Mesothelial cell of epicardium (in vitro differentiated cells): Measurements from ENCODE around the gene LGALS4. TPM values are rescaled to one million over a fixed set of nuclear protein-coding genes. Genes with fewer than 3 reads are reported as not detected.

Experiments used
- DNase-seq, 2 experiments: peaks; one replicate each; pipeline ENCODE4 v3.0.0; 2021; ENCODE audit warnings: low spot score in 2 of 2; ENCODE audit not compliant: unreplicated experiment in 2 of 2
- H3K27ac Mint-ChIP-seq: 2 replicates; pipeline ENCODE4 v1.8.0; 2021; ENCODE audit warnings: mixed read lengths
- H3K27me3 Mint-ChIP-seq: 2 replicates; pipeline ENCODE4 v1.8.0; 2021; ENCODE audit warnings: low read depth, mixed read lengths
- H3K36me3 Mint-ChIP-seq: 2 replicates; pipeline ENCODE4 v1.8.0; 2021; ENCODE audit warnings: mixed read lengths
- H3K4me1 Mint-ChIP-seq: 2 replicates; pipeline ENCODE4 v1.8.0; 2021; ENCODE audit warnings: mixed read lengths
- H3K4me3 Mint-ChIP-seq: 2 replicates; pipeline ENCODE4 v1.8.0; 2021; ENCODE audit warnings: mild to moderate bottlenecking, moderate library complexity, mixed read lengths
- H3K9me3 Mint-ChIP-seq: 2 replicates; pipeline ENCODE4 v1.8.0; 2021; ENCODE audit warnings: mixed read lengths
- total RNA-seq: library from RNA; stranded (reverse); gene quantifications from 3 replicates; pipeline ENCODE4 v1.2.1, GENCODE V29; 2021
- TF ChIP-seq, protein P1 (sequence below): fragments of 200-600 bp; sonication (generic); IDR thresholded peaks from one replicate; pipeline ENCODE4 v1.5.0; 2021; ENCODE audit warnings: antibody characterized with exemption; ENCODE audit not compliant: unreplicated experiment

Gene LGALS4
- total RNA-seq, 1 donor from 2014 or later, result 1.6 TPM

DNA sequence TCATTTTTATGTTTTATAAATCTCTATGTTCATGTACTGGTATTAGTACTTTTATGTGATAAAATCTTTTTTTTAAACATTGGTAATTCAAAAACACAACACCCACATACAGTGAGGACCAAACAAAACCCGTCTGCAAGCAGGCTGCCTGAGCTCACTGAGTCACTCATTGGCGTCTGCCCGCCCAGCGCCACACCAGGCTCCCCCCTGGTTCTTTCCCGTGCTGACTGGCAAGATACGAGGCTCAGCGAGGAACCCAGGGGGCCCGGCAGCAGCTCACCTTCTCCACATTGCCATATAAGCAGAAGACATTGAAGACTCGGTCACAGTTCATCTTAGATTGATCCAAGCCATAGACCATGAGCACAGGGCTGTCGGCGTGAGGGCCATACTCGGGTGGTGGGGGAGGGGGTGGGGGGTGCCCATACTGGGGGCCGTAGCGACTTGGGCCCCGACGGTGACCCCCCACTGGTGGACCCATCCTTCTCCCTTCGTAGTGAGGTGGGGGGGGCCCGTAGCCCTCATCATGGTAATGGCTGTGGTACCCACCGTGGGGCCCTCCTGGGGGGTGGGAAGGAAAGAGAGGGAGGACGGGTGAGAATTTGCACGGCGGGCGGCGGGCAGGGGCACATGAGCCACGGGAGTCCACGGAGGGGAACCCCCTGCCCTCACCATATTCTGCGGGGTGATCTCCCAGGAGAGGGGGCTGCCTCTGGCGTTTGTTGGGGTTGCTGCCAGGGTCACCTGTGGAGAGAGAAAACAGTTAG, 27.3 kb upstream of the LGALS4 start:
- Mint-ChIP-seq H3K36me3 (peaks cover 50% of the 10 kb centered on the region), H3K4me1 (peaks cover 30% of the 10 kb centered on the region), H3K27ac (peak overlapping the region; percentile 64), H3K27me3 (no peaks in the 10 kb centered on the region), H3K4me3 (no peak overlapping the region), H3K9me3 (no peaks in the 10 kb centered on the region)
- no peak for DNase-seq
- TF ChIP-seq, protein P1, sequence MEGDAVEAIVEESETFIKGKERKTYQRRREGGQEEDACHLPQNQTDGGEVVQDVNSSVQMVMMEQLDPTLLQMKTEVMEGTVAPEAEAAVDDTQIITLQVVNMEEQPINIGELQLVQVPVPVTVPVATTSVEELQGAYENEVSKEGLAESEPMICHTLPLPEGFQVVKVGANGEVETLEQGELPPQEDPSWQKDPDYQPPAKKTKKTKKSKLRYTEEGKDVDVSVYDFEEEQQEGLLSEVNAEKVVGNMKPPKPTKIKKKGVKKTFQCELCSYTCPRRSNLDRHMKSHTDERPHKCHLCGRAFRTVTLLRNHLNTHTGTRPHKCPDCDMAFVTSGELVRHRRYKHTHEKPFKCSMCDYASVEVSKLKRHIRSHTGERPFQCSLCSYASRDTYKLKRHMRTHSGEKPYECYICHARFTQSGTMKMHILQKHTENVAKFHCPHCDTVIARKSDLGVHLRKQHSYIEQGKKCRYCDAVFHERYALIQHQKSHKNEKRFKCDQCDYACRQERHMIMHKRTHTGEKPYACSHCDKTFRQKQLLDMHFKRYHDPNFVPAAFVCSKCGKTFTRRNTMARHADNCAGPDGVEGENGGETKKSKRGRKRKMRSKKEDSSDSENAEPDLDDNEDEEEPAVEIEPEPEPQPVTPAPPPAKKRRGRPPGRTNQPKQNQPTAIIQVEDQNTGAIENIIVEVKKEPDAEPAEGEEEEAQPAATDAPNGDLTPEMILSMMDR, result no peak

DNA sequence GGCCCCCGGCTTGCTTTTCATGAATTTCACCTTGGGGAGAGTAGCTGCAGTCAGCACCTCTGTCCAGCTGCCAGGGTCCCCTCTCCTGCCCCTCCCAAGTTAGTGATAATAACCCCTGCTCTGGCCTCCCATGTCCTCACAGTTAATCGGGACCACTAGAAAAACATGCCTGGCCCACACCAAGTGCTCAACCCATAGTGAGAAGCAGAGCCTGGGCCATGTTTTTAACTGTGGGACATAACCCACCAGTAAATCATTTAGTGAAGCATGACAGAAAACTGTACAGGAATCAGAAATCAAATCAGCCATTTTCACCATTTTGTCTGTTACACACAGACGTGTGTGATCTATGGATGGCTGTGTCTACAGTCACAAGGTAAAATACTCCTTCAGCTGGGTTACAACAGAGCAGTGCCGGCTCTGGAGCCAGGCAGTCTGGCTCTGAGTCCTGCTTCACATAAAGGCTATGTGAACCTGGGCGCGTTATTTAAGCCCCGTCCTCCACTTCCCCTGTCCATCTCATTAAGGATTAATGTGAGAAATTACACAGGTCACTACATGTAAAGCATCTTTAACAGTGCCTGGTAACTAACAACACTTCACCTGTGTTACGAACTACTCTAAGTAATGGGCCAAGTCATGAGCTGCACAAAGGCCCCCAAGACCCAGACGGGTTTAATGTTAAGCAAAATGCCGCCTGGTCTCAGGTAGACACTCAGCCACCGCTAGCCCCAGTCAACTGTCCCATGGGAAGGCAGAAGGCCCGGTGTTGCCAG, 26.4 kb upstream of the LGALS4 start:
- TF ChIP-seq, protein P1, result no peak
- peaks cover 30% of the 10 kb centered on the region for H3K4me1 Mint-ChIP-seq
- no peaks in the 10 kb centered on the region for H3K27me3 Mint-ChIP-seq
- H3K36me3 Mint-ChIP-seq, result peaks cover 46% of the 10 kb centered on the region
- peak overlapping the region; percentile 90 for H3K27ac Mint-ChIP-seq
- no peaks in the 10 kb centered on the region for H3K9me3 Mint-ChIP-seq
- H3K4me3 Mint-ChIP-seq, result no peak overlapping the region
- no peak for DNase-seq

DNA sequence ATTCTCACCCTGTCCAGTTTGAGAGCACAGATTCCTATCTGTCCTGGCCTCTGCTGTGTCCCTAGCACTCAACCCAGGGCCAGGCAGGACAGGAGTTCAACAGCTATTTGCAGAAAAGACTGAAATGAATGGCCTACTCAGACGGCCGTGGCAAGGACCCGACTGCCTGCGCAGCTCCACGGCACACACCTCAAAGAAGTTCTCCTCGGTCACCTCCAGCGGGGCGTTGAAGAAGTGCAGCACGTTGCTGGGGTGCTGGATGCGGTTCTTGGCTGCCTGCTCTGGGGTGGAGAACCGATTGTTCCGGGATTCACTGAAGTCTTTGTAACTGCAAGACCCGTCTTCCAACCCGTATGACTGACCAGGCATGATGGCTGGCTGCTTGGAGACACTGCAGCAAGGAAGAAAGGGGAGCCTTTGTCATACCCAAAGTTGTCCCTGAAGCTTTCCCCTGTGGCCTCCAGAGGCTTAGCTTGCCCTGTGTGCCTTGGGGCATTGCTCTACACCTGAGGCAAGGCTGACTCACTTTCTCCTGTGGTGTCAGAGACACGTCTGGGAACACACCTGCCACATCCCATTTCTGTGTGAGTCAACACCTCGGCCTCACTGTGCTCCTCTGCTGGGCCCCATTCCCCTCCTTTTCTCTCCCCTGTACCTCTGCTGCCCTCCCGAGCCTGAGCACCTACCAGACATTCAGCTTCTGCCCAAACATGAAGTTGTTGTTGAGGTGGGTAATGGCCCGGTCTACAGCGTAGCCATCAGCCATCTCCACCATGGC, 25.7 kb upstream of the LGALS4 start:
- Mint-ChIP-seq H3K9me3 (no peaks in the 10 kb centered on the region), H3K4me3 (no peak overlapping the region), H3K27ac (peak overlapping the region; percentile 90), H3K4me1 (peaks cover 30% of the 10 kb centered on the region), H3K36me3 (peaks cover 41% of the 10 kb centered on the region), H3K27me3 (no peaks in the 10 kb centered on the region)
- no peak for DNase-seq
- TF ChIP-seq, protein P1, result no peak

DNA sequence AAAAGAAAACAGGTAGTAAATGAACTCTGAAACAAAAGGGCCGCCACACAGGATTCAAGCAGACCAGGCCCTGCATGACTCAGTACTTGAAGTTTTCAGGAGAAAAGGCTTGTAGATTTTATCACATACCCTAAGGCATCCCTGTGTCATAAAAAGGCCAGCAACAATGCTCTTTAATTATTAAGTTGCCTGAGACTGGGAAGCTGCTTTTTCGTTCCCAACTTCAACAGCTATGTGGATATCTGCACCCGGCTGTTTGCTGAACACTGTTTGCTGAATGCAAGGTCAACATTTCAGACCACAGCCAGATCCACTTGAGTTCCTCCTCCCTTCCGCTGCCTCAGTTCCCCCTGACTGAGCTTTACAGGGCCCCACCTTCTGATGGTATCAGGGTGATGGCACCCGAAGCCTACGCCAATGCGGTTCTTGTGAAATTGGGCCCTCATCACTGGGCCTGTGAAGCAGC, 24.9 kb upstream of the LGALS4 start:
- H3K36me3 Mint-ChIP-seq, result peaks cover 35% of the 10 kb centered on the region

DNA sequence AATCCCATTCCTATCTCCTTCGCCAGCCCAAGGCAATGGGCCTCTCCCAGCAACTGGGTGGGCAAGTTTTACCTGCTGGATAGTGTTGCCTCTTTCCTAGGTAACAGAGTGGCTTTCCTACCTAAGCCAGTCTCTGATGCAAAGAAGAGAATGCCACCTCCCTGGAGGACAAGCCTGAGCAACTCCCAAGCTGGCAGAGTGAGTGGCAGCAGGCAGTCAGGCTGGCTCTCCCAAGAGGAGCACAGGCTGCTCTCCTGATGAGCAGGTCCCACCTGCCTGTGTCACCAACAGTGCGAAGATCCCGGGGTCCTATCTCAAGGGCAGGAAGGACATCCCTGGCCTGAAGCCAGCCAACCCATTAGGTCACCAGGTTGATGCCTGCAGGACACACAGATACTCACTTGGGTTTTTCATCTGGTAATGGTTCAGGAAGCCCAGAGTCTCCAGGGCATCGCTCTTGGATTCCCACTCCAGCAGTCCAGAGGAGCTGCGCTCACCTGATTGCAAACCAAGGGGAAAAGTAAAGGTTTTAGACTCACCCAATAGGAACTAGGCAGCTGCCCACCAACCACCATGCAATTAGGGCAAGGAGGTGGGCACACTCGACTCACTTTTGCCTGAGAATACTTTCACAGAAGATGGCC, 24.4 kb upstream of the LGALS4 start:
- peaks cover 30% of the 10 kb centered on the region for H3K36me3 Mint-ChIP-seq
- H3K4me1 Mint-ChIP-seq, result peaks cover 33% of the 10 kb centered on the region
- H3K4me3 Mint-ChIP-seq, result no peak overlapping the region
- no peak for DNase-seq
- peak overlapping the region; percentile 90 for H3K27ac Mint-ChIP-seq
- TF ChIP-seq, protein P1, result no peak
- H3K9me3 Mint-ChIP-seq, result no peaks in the 10 kb centered on the region
- no peaks in the 10 kb centered on the region for H3K27me3 Mint-ChIP-seq

More for the DNA sequence above, 24.9 kb upstream of the LGALS4 start:
- Mint-ChIP-seq H3K4me3 (no peak overlapping the region), H3K27ac (peak overlapping the region; percentile 90), H3K27me3 (no peaks in the 10 kb centered on the region), H3K4me1 (peaks cover 30% of the 10 kb centered on the region), H3K9me3 (no peaks in the 10 kb centered on the region)
- TF ChIP-seq, protein P1, result no peak
- no peak for DNase-seq
